Skeletal muscle cell (primary cell): ENCODE measurements around the gene UTP4.
"Not testable (repeated sequence)": the region's sequence is repeated elsewhere in the genome, so short reads cannot be mapped to it uniquely, and the experiment has no call there.

ENCODE experiments used
- DNase-seq: peaks from one replicate; pipeline ENCODE4 v3.0.0-alpha.2; 2010; ENCODE audit warnings: low read depth
- H3K4me3 ChIP-seq: 2 replicates; pipeline ENCODE4 v1.5.1; 2011; ENCODE audit warnings: low read depth, mild to moderate bottlenecking, control low read depth, low read length, moderate library complexity

The UTP4 gene

DNA sequence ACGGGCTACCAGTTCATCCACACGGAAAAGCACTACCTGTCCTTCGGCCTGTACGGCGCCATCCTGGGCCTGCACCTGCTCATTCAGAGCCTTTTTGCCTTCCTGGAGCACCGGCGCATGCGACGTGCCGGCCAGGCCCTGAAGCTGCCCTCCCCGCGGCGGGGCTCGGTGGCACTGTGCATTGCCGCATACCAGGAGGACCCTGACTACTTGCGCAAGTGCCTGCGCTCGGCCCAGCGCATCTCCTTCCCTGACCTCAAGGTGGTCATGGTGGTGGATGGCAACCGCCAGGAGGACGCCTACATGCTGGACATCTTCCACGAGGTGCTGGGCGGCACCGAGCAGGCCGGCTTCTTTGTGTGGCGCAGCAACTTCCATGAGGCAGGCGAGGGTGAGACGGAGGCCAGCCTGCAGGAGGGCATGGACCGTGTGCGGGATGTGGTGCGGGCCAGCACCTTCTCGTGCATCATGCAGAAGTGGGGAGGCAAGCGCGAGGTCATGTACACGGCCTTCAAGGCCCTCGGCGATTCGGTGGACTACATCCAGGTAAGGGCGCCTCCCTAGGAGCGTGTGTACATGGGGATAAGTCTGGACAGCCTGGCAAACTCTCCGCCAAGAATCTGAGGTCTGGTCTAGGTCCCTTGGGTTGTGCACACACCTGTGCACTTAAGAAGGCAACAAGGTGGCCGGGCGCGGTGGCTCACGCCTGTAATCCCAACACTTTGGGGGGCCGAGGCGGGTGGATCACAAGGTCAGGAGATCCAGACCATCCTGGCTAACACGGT, 22.8 kb upstream of the UTP4 start:
- no peak overlapping the region for H3K4me3 ChIP-seq
- DNase-seq, result no peak

DNA sequence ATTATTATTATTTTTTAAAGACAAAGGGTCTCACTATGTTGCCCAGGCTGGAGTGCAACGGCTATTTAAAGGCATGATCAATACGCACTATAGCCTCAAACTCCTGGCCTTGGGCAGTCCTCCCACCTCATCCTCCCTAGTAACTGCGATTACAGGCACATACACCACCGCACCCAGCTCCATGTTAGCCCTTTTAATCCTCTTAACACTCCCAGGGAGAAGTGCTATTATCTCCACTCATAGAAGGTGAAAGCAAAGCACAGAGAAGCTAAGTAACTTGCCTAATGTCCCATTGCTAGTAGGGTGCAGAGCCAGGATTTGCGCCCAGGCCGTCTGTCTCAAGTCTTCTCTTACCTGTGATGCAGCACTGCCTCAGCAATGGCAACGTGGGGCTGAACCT, 22.0 kb upstream of the UTP4 start:
- DNase-seq, result no peak
- no peak overlapping the region for H3K4me3 ChIP-seq

DNA sequence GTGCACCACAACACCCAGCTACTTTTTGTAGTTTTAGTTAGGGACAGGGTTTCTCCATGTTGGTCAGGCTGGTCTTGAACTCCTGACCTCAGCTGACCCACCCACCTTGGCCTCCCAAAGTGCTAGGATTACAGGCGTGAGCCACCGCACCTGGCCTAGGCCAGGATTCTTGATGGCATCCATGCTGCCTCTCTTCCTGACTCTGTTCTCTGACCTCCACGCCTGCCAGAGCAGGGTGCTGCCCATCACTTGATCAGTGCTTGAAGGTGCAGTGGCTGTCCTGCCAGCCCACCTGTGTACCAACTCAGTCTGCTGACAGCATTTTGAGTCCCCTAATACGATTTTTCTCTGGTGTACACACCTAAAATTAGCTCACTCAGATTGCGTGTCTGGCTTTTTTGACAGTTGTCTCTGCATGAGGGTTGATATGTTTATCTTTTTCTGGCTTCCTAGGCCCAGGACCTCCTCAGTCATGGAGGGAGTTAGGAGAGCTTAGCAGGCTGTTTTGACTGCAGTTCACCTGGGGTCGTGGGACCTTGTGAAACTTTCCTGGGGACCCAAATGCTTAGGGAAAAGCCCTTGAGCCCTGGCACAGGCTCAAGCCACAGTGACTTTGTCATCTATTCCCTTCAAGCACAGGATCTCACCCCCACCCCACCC, 21.1 kb upstream of the UTP4 start:
- H3K4me3 ChIP-seq, result no peak overlapping the region
- DNase-seq, result no peak

DNA sequence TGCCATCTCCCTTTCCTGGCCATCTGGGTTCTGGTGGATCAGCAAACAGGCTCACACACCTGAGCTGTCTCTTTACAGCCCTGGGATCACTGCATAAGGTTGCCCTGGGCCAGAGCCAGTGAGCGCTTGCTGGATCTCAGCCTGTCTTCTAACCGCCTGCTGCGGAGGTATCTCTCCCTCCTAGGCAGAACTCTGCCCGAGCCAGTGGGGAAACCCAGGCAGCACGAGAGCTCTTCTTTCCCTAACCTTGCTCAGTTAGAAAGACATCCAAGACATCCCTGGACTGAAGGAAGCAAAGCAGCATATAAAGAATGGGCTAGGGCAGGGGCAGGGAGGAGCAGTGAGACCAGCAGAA, 20.6 kb upstream of the UTP4 start:
- no peak overlapping the region for H3K4me3 ChIP-seq
- DNase-seq, result no peak

DNA sequence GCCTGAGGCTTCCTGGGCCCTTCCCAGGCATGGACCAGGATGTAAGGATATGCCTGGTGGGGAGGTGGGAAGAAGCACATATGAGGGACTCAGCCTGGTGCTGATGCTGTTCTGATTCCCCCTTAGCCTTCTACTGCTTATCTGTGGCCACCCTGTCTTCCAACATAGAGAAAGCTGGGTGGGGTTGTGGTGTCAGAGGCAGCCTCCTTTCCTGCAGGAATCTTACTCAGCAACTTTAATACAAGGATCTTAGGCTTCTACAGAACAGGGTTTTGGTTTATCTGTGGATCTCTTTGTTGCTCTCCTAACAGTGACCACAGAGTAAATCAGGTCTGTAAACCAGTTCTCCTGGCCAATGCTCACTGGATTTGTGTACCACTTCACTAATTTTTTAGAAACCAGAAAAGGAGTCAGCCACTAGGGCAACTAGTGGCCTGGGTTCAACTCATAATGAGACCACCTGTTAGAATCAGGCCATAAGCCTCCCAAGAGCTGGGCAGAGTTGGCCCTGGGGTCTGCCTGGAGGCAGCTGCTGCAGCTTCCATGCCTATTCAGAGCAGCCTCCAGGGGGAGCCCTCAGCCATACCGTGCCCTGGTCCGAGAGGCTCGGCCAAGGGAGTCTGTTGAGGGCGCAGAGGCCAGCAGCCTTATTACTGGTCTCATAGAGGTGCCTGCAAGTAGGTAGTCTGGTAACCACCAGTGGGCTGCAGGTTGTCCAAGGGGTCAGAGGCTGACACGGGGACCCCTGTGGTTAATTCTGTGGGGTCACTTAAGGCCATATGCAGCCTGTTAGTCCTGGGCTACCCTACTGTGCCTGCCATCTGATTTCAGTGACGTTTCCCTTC, 19.9 kb upstream of the UTP4 start:
- no peak for DNase-seq
- H3K4me3 ChIP-seq, result no peak overlapping the region

DNA sequence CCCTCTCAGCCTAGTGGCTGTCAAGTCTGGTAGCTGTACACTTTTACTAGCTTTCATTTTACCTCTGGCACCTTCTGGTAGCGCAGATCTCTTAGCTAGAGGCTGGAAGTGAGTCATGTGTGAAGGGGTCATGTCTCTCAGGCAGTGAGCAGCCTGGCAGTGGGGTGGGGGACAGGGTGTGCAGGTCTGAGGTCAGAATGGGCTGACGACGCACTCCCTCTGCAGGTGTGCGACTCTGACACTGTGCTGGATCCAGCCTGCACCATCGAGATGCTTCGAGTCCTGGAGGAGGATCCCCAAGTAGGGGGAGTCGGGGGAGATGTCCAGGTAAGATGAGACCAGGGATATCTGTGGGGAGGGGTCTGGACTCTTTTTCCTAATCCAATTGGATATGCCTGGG, 19.2 kb upstream of the UTP4 start:
- no peak overlapping the region for H3K4me3 ChIP-seq

DNA sequence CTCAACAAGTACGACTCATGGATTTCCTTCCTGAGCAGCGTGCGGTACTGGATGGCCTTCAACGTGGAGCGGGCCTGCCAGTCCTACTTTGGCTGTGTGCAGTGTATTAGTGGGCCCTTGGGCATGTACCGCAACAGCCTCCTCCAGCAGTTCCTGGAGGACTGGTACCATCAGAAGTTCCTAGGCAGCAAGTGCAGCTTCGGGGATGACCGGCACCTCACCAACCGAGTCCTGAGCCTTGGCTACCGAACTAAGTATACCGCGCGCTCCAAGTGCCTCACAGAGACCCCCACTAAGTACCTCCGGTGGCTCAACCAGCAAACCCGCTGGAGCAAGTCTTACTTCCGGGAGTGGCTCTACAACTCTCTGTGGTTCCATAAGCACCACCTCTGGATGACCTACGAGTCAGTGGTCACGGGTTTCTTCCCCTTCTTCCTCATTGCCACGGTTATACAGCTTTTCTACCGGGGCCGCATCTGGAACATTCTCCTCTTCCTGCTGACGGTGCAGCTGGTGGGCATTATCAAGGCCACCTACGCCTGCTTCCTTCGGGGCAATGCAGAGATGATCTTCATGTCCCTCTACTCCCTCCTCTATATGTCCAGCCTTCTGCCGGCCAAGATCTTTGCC, 18.0 kb upstream of the UTP4 start:
- H3K4me3 ChIP-seq, result no peak overlapping the region
- no peak for DNase-seq

More for the DNA sequence above, 19.2 kb upstream of the UTP4 start:
- no peak for DNase-seq

DNA sequence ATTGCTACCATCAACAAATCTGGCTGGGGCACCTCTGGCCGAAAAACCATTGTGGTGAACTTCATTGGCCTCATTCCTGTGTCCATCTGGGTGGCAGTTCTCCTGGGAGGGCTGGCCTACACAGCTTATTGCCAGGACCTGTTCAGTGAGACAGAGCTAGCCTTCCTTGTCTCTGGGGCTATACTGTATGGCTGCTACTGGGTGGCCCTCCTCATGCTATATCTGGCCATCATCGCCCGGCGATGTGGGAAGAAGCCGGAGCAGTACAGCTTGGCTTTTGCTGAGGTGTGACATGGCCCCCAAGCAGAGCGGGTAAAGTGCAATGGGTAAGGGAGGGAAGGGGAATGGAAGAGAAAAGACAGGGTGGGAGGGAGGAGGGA, 17.5 kb upstream of the UTP4 start:
- DNase-seq, result no peak
- H3K4me3 ChIP-seq, result no peak overlapping the region

DNA sequence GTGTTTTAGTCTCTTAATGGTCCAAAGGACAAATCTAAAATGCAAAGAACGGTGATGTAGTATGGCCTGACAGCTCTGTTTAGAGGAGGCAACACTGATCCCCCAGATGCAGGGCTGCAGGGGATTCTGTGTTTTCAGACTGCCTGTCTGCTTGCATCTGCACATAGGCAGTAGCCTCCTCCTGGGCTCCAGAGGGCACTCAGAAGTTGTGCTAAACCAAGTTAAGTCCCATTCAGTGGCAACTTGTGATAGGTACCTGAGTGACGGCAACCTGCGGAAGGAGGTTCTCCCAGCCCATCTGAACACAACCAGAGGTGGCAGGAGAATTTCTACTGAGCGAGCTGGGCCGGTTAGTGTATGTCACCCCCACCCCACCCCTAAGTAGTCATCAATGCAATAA, 17.1 kb upstream of the UTP4 start:
- H3K4me3 ChIP-seq, result no peak overlapping the region
- no peak for DNase-seq

DNA sequence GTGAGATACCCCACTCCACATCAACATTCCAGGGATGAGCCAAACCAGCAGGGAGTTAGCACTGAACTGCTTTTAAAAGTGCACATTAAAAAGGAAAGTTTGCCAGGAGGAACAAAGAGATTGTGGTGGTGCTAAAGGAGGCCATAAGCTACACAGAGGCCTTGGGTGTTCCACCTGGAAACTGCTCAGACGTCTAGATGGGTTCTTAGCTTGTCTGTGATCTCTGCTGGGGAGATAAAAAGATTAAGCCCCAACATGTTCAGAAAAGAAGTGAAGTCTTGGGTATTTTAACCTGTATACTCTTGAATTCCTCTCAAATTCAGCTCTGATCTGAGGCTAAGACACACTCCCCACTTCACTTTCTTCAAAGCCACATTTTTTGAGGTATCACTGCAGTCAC, 16.6 kb upstream of the UTP4 start:
- no peak for DNase-seq
- no peak overlapping the region for H3K4me3 ChIP-seq

DNA sequence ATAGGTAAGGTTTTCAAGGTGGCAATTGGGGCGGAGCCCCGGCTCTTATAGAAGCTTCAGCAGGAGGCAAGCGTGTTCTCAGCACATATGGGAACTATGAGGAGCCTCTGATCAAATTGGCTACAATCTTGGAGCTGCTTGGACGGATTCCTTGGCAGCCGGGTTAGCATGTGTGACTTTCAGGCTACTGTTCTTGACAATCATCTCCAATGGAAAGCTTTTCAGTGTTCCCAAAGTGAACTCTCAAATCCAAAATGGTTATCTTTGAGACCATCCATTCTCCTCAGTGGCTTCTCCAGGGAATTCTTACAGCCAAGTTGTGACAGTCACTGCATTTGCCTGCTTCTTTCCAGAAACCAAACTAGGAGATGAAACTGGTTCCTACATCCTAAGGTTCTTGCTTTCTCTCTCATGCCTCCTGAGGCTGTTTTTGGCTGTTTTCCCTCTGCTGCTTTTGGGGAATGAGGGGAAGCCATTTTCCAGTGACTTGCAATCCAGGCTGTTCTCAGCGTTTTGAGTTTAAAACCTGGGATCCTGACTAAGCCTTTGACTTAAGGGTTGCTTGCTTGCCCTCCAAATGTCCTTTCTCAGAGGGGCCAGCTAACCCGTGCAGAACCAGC, 16.1 kb upstream of the UTP4 start:
- H3K4me3 ChIP-seq, result no peak overlapping the region
- no peak for DNase-seq

DNA sequence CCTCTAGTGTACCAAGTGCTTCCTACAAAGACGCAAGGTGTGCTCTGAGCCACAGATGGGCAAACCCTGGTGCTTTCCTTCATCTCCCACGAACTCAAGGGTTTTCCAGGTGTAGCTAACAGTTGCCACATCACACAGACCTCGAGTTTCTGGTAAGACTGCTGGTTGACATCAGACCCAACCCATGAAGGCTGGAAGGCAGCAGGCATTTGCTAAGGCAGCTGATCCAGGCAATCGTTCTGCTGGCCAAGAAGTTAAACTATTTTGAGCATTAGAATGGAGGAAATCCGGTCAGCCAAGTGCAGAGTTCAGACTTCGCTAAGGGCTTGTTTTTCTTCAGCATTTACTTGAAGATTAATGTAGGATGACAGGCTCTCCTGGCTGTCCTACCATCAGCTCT, 15.5 kb upstream of the UTP4 start:
- no peak for DNase-seq
- no peak overlapping the region for H3K4me3 ChIP-seq

DNA sequence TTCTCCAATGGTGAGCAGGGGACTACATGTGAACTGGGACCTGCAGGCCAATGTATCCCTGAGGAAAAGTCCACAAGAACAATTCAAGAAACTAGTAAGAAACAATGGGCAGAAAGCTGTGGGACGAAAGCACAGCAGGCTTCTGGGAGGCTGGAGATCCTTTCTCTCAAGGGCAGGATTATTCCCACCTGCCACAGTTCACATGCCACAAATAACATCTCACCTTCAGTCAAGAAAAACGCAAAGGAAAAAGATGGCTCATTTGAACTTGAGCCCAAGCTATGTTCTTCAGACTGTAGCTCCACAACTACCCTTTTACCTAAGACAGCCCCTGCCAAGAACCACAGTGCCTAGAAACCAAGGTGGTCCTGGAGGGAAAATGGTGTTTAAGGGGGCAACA, 14.0 kb upstream of the UTP4 start:
- H3K4me3 ChIP-seq, result no peak overlapping the region
- DNase-seq, result no peak

DNA sequence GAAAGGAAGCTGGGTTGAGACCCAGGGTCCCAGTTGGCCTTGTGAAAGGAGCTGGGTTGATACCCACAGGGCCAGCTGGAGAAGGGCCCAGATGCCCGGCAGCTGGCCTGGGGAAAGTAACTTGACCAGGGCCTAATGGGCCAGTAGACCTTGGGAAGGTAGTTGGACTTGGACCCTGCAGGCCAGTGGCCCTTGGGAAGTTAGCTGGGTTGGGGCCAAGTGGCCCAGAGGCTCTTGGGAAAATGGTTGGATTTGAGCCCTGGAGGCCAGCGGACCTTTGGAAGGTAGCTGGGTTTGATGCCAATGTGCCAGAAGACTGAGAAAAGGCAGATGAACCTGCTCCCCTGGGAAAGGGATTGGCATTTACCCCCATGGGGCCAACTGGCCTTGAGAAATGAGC, 13.5 kb upstream of the UTP4 start:
- no peak for DNase-seq
- H3K4me3 ChIP-seq, result no peak overlapping the region

DNA sequence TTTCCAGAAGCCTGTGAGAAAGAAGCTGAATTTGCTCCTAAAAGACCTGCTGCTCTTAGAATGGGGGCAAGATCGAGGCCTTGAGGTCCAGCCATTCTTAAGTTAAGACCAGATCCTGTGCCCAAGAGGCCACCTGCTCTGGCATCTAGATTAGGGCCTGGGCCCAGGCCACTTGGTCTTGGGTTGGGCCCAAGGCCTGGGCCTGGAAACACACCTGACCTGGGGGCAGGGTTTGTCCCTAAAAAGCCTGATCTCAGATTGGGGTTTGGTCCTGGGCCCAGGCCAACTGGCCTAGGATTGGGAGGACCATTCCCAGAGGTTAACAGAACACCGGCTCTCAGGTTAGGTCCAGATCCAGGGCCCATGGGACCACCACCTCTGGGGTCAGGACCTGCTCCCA, 12.9 kb upstream of the UTP4 start:
- no peak overlapping the region for H3K4me3 ChIP-seq
- no peak for DNase-seq

DNA sequence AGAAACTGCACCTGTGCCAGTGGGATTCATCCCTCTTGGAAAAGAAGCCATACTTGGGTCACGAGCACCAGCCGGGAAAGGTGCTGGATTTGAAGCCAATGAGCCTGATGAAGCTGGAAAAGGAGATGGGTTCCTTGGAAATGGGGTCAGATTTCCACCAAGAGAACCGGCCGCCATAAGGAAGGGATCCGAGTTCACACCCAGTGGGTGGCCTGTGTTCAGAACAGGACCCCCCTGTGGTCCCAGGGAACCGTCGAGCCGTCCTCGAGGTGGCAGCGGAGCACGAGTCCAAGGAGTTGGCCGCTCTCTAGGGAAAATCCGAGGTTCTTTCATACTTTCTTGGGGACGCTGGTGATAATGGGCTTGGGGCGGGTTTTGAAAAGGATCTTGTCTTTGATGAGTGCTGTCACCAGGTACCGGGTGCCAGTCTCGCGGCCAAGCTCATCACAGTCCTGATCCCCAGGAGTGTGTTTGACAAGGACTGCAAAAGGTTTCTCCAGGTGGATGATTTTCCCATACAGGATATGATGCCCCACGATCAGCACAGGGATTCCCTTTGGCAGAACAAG, 12.3 kb upstream of the UTP4 start:
- no peak overlapping the region for H3K4me3 ChIP-seq

DNA sequence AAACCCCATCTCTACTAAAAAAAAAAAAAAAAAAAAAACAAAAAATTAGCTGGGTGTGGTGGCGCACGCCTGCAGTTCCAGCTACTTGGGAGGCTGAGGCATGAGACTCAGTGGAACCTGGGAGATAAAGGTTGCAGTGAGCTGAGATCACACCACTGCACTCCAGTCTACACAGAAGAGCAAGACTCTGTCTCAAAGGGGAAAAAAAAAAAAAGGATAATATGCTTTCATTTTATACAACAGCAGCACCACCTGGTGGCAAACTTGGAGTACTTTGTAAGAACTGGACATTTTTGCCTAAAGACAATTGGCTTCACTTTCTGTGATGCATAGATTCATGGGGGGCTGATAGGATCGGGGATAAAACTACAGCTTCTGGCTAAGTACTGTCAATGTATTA, 8.5 kb upstream of the UTP4 start:
- no peak overlapping the region for H3K4me3 ChIP-seq
- no peak for DNase-seq

More for the DNA sequence above, 12.3 kb upstream of the UTP4 start:
- DNase-seq, result no peak

DNA sequence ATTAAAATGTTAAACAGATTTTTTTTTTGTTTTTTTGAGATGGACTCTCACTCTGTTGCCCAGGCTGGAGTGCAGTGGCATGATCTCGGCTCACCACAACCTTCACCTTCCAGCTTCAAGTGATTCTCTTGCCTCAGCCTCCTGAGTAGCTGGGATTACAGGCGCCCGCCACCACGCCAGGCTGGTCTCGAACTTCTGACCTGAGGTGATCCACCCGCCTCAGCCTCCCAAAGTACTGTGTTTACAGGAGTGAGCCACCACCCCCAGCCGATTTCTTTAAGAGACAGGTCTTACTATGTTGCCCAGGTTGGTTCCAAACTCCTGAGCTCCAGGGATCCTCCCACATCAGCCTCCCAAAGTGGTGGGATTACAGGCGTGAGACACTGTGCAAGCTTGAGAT, 8.0 kb upstream of the UTP4 start:
- H3K4me3 ChIP-seq, DNase-seq: not testable (repeated sequence)

DNA sequence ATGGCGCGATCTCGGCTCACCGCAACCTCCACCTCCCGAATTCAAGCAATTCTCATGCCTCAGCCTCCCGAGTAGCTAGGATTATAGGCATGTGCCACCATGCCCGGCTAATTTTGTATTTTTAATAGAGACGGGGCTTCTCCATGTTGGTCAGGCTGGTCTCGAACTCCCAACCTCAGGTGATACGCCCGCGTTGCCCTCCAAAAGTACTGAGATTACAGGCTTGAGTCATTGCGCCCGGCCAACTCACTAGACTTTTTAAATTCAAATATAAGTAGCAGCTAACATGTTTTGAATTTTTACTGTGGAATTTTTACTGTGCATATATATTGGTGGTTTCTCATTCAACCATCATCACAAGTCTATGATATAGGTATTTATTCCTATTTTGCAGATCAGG, 7.5 kb upstream of the UTP4 start:
- not testable (repeated sequence) for DNase-seq, H3K4me3 ChIP-seq
